Epithelial cell of esophagus (primary cell): ENCODE results near the gene MC5R.

Experiments used
- DNase-seq: peaks from one replicate; pipeline ENCODE4 v3.0.0; 2010; ENCODE audit warnings: low read depth
- H3K4me3 ChIP-seq: 2 replicates; pipeline ENCODE4 v1.5.1; 2011; ENCODE audit warnings: mild to moderate bottlenecking, low read length, control low read depth
- CTCF ChIP-seq: IDR thresholded peaks from 2 replicates; pipeline ENCODE4 v1.5.1; 2011; ENCODE audit warnings: low read depth, mild to moderate bottlenecking, low read length, control low read depth, inconsistent platforms; ENCODE audit not compliant: insufficient read depth; ENCODE audit errors: missing control alignments

Gene MC5R

GRCh38 chr18:13872932-13873331, 49.0 kb downstream of the MC5R start:
- no peak overlapping the region for H3K4me3 ChIP-seq
- TF ChIP-seq CTCF = no peak
- DNase-seq = no peak

GRCh38 chr18:13874558-13874957, 50.6 kb downstream of the MC5R start:
- TF ChIP-seq CTCF = no peak
- no peak overlapping the region for H3K4me3 ChIP-seq
- DNase-seq = no peak
